HL-60 (cell line): ENCODE results near the gene SEMA6B.

ENCODE experiments used
- GABPA ChIP-seq: IDR thresholded peaks from 2 replicates; pipeline ENCODE4 v1.6.1; 2012; ENCODE audit warnings: low read depth
- POLR2AphosphoS5 ChIP-seq: IDR thresholded peaks from 2 replicates; pipeline ENCODE4 v1.6.1; 2012; ENCODE audit warnings: low read depth
- TF ChIP-seq, protein P1 (sequence below): IDR thresholded peaks from one replicate; pipeline ENCODE4 v1.5.1; 2011; ENCODE audit warnings: low read length, control low read depth, inconsistent platforms; ENCODE audit not compliant: insufficient read depth

DNA sequence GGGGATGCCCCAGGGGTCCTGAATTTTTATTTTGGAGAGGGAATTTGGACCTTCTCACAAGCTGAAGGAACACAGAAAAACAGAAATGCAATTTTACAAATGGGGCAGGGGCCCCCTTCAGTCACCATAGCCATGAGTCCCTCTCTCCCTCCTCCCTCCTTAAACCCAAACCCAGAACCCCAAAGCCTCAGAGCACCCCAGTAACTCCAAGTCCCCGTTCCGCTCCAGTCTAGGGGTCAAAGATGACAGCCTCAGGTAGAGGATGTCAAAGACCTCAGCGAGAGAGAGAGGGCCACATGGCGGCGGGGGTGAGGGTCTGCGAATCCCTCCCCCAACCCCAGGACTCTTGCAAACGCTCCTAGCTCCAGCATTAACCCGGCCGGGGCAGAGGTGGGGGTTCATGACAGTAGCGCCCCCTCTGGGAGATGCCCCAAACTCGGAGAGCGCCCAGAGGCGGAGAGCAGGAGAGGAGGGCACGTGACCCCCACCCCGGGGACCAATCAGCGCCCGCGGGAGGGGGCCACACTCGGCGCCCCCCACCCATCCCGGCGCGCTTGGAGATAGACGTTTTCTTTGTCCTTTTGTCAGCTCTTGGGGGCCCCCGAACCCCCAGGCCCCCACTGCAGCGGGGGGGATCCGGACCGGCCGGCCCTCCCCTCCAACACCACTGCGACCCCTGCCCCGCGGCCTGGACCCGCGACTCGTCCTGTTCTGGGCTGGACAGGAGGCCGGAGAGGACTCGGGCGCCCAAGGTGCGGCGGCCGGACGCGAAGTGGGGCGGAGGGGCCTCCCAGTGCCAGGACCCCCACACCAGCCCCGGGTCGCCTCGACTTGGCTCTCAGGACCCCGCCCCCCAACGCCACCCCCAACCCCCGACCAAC lies 20.8 kb upstream of the SEMA6B start:
- TF ChIP-seq, protein P1, sequence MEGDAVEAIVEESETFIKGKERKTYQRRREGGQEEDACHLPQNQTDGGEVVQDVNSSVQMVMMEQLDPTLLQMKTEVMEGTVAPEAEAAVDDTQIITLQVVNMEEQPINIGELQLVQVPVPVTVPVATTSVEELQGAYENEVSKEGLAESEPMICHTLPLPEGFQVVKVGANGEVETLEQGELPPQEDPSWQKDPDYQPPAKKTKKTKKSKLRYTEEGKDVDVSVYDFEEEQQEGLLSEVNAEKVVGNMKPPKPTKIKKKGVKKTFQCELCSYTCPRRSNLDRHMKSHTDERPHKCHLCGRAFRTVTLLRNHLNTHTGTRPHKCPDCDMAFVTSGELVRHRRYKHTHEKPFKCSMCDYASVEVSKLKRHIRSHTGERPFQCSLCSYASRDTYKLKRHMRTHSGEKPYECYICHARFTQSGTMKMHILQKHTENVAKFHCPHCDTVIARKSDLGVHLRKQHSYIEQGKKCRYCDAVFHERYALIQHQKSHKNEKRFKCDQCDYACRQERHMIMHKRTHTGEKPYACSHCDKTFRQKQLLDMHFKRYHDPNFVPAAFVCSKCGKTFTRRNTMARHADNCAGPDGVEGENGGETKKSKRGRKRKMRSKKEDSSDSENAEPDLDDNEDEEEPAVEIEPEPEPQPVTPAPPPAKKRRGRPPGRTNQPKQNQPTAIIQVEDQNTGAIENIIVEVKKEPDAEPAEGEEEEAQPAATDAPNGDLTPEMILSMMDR, result no peak
- TF ChIP-seq POLR2AphosphoS5 (no peak), GABPA (no peak)
